Hepatocyte (in vitro differentiated cells): ENCODE measurements around the gene CREG2. TPM values are rescaled to one million over a fixed set of nuclear protein-coding genes. Genes with fewer than 3 reads are reported as not detected.
A peak's percentile ranks its signal among the peaks of the same experiment; 100 is the strongest.

Experiments
- DNase-seq: peaks from one replicate; pipeline ENCODE4 v3.0.0-alpha.2; 2016; ENCODE audit warnings: low spot score
- H2AFZ ChIP-seq: fragments of 200-600 bp; sonication (generic); 2 replicates; pipeline ENCODE4 v1.6.0; 2016; ENCODE audit warnings: antibody characterized with exemption, mild to moderate bottlenecking
- H3K27ac ChIP-seq: fragments of 200-600 bp; sonication (generic); 2 replicates; pipeline ENCODE4 v1.5.1; 2016; ENCODE audit warnings: mild to moderate bottlenecking
- H3K27me3 ChIP-seq: fragments of 200-600 bp; sonication (generic); 2 replicates; pipeline ENCODE4 v1.6.1; 2016
- H3K36me3 ChIP-seq: fragments of 200-600 bp; sonication (generic); replicated peaks from 2 replicates; pipeline ENCODE4 v1.5.1; 2016; ENCODE audit warnings: low read depth; ENCODE audit not compliant: insufficient read depth
- H3K4me1 ChIP-seq: fragments of 200-600 bp; sonication (generic); 2 replicates; pipeline ENCODE4 v1.5.1; 2016; ENCODE audit warnings: mild to moderate bottlenecking, moderate library complexity; ENCODE audit not compliant: insufficient read depth
- H3K4me2 ChIP-seq: fragments of 200-600 bp; sonication (generic); 2 replicates; pipeline ENCODE4 v1.6.0; 2016
- H3K4me3 ChIP-seq: fragments of 200-600 bp; sonication (generic); 2 replicates; pipeline ENCODE4 v1.5.1; 2016; ENCODE audit warnings: mild to moderate bottlenecking
- H3K79me2 ChIP-seq: fragments of 200-600 bp; sonication (generic); 2 replicates; pipeline ENCODE4 v1.6.0; 2017; ENCODE audit warnings: mild to moderate bottlenecking
- H3K9me2 ChIP-seq: fragments of 200-600 bp; sonication (generic); replicated peaks from 2 replicates; pipeline ENCODE4 v1.6.0; 2017; ENCODE audit warnings: mild to moderate bottlenecking; ENCODE audit not compliant: insufficient read depth
- H3K9me3 ChIP-seq: fragments of 200-600 bp; sonication (generic); 2 replicates; pipeline ENCODE4 v1.5.1; 2016; ENCODE audit warnings: low read depth, mild to moderate bottlenecking
- H4K20me1 ChIP-seq: fragments of 200-600 bp; sonication (generic); 2 replicates; pipeline ENCODE4 v1.6.0; 2016; ENCODE audit warnings: mild to moderate bottlenecking; ENCODE audit not compliant: insufficient read depth, poor library complexity, severe bottlenecking
- CTCF ChIP-seq: fragments of 200-600 bp; sonication (generic); IDR thresholded peaks from 2 replicates; pipeline ENCODE4 v1.5.1; 2016; ENCODE audit warnings: antibody characterized with exemption, mild to moderate bottlenecking; ENCODE audit not compliant: poor library complexity
- EZH2 ChIP-seq: fragments of 200-600 bp; sonication (generic); IDR thresholded peaks from 2 replicates; pipeline ENCODE4 v1.6.1; 2016; ENCODE audit warnings: antibody characterized with exemption, mild to moderate bottlenecking, borderline replicate concordance
- EZH2phosphoT487 ChIP-seq: fragments of 200-600 bp; sonication (generic); IDR thresholded peaks from one replicate; pipeline ENCODE4 v1.6.1; 2018; ENCODE audit warnings: antibody characterized with exemption, mild to moderate bottlenecking, low read depth, moderate library complexity; ENCODE audit not compliant: unreplicated experiment, severe bottlenecking
- WGBS: methylation state at CpG from one replicate; pipeline ENCODE4 v1.1.6; 2016; ENCODE audit warnings: low lambda C conversion rate; ENCODE audit errors: missing lambda C conversion rate; 5-methylcytosine and 5-hydroxymethylcytosine counted together
- polyA plus RNA-seq: library from polyadenylated mRNA; unstranded; fragments of >200 nt; fragmentation: Nextera tagmentation; extraction: Ambion mirVana; gene quantifications from 2 replicates; pipeline ENCODE4 v1.2.1, GENCODE V29; 2016
- total RNA-seq: library from RNA; depleted of rRNA; stranded (reverse); fragments of >200 nt; gene quantifications from 2 replicates; pipeline ENCODE4 v1.2.3, GENCODE V29; 2014

Gene CREG2
- total and polyA plus RNA-seq, 2 experiments from 2014 or later = 2.2 to 4.8 TPM

GRCh38 chr2:101400048-101400447, 12.7 kb upstream of the CREG2 start:
- Histone ChIP-seq H3K4me2 (no peak overlapping the region), H3K36me3 (no peaks in the 10 kb centered on the region), H3K27ac (peak overlapping the region; percentile 23), H2AFZ (no peak overlapping the region), H4K20me1 (no peaks in the 10 kb centered on the region), H3K4me1 (no peaks in the 10 kb centered on the region), H3K9me2 (no peaks in the 10 kb centered on the region), H3K27me3 (no peaks in the 10 kb centered on the region), H3K9me3 (no peaks in the 10 kb centered on the region), H3K4me3 (no peak overlapping the region), H3K79me2 (no peaks in the 10 kb centered on the region)
- DNase-seq = peak; percentile 53
- TF ChIP-seq EZH2phosphoT487 (no peak), EZH2 (no peak), CTCF (no peak)
- WGBS = 77% methylated on average over 8 of the region's 8 CpGs

GRCh38 chr2:101399021-101399799, 11.9 kb upstream of the CREG2 start:
- Histone ChIP-seq H3K9me2 (no peaks in the 10 kb centered on the region), H3K4me2 (no peak overlapping the region), H2AFZ (no peak overlapping the region), H4K20me1 (no peaks in the 10 kb centered on the region), H3K4me1 (no peaks in the 10 kb centered on the region), H3K79me2 (no peaks in the 10 kb centered on the region), H3K9me3 (no peaks in the 10 kb centered on the region), H3K27ac (peak overlapping the region; percentile 23), H3K4me3 (no peak overlapping the region), H3K27me3 (no peaks in the 10 kb centered on the region), H3K36me3 (no peaks in the 10 kb centered on the region)
- WGBS = 90% methylated on average over 11 of the region's 11 CpGs
- DNase-seq = no peak
- no peak for TF ChIP-seq CTCF
- no peak for TF ChIP-seq EZH2phosphoT487
- no peak for TF ChIP-seq EZH2

- Histone ChIP-seq H3K9me3 (no peaks in the 10 kb centered on the region), H3K27me3 (no peaks in the 10 kb centered on the region), H4K20me1 (no peaks in the 10 kb centered on the region), H2AFZ (no peak overlapping the region), H3K4me3 (no peak overlapping the region), H3K9me2 (no peaks in the 10 kb centered on the region), H3K4me2 (no peak overlapping the region), H3K27ac (no peak overlapping the region), H3K36me3 (no peaks in the 10 kb centered on the region), H3K4me1 (no peaks in the 10 kb centered on the region), H3K79me2 (no peaks in the 10 kb centered on the region)
- TF ChIP-seq EZH2 (no peak), EZH2phosphoT487 (no peak), CTCF (no peak)
- no peak for DNase-seq
- WGBS = 67% methylated on average over 10 of the region's 10 CpGs
Observed at GRCh38 chr2:101398116-101398821, 11.0 kb upstream of the CREG2 start.
